LNCAP (cell line): ENCODE data around the gene RBM44.

Experiments used
- CTCF ChIP-seq: fragments of 450-650 bp; IDR thresholded peaks from 2 replicates; pipeline ENCODE4 v1.5.1; 2017; ENCODE audit warnings: mild to moderate bottlenecking

Gene RBM44

GRCh38 chr2:237841051-237841450 is 42.5 kb downstream of the RBM44 start:
- no peak for TF ChIP-seq CTCF

- no peak for TF ChIP-seq CTCF
Observed at GRCh38 chr2:237854295-237854694, 55.7 kb downstream of the RBM44 start.

- TF ChIP-seq CTCF: no peak
Observed at GRCh38 chr2:237857791-237858190, 59.2 kb downstream of the RBM44 start.

GRCh38 chr2:237858294-237859081 is 59.9 kb downstream of the RBM44 start:
- peak; percentile 70 for TF ChIP-seq CTCF

GRCh38 chr2:237859082-237859433 is 60.5 kb downstream of the RBM44 start:
- no peak for TF ChIP-seq CTCF

- no peak for TF ChIP-seq CTCF
Observed at GRCh38 chr2:237859533-237860272, 61.1 kb downstream of the RBM44 start, which contains the start of gene RAMP1. RAMP1 (plus strand) TSS chr2:237859623; CDS start chr2:237859676, 53 bp downstream.

- TF ChIP-seq CTCF: no peak
Observed at GRCh38 chr2:237860273-237860935, 61.8 kb downstream of the RBM44 start.
